NCI-H1092 (cell line): ENCODE measurements around the gene GLRX2.

Experiments
- DNase-seq: peaks from one replicate; lab custom pipeline; 2025; lab: John Stamatoyannopoulos, UW

The GLRX2 gene

DNA sequence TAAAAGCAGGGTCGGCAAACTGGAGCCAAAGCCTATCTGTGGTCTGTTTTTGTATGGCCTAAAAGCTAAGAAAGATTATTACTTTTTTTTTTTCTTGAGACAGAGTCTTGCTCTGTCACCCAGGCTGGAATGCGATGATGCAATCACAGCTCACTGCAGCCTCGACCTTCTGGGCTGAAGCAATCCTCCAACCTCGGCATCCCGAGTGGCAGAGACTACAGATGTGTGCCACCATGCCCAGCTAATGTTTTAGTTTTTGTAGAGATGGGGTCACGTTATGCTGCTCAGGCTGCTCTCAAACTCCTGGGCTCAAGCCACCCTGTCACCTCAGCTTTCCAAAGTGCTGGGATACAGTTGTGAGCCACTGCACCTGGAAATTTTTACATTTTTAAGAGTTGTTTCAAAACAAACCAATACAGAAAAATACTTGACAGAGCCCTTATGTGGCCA is 6.5 kb upstream of the GLRX2 start:
- no peak for DNase-seq

- DNase-seq: no peak
These were observed 5.7 kb upstream of the GLRX2 start for GRCh38 chr1:193110864-193111263.

DNA sequence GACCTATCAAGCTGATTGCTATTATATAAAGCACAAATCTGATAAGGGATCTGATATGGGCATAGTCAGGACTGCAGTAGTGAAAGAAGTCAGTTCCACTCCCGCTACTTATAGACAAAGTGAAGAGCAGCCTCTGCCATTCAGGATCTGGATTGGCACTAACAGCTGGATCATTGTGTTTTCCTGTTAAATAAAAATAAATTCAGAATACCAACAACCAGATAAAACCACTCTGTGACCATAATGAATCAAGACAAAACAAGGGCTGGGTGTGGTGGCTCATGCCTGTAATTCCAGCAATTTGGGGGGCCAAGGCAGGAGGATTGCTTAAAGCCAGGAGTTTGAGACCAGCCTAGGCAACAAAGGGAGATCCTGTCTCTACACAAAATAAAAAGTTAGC is 5.0 kb upstream of the GLRX2 start:
- no peak for DNase-seq

DNA sequence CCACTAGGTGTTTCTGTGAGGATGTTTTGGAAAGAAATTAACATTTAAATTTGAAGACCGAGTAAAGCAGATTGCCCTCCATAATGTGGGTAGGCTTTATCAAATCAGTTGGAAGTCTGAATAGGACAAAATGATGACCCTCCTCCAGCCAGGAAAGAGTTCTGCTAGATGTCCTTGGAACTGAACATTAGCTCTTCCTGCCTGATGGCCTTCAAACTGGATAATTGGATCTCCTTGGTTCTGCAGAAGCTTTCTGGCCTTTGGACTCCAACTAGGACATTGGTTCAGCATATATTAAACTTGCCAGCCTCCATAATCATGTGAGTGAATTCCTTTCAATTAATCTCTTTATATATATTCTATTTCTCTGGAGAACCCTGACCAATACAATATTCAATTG is 4.4 kb upstream of the GLRX2 start:
- DNase-seq: no peak

- DNase-seq: no peak
These were observed 3.3 kb upstream of the GLRX2 start for GRCh38 chr1:193108471-193108870.

- no peak for DNase-seq
These were observed 585 bp upstream of the GLRX2 start for GRCh38 chr1:193105821-193106177.

DNA sequence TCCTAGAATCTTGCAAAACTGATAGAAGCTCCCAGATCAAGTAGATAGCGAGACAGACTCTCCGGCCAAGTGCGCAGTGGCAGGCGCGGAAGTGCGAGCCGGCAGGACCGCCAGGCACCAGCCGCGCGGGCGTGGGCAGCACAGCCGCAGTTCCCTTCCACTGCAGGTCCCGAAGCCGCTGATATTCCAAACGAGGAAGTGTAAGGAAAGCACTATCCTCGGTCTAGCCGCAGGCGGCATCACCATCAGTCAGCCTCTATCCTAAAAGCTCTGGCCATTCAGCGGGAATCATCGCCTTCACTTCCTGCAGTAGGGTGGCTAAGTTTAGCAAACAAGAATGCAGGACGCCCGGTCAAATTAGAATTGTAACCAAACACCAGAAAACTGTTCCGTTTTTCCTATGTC is 710 bp downstream of the GLRX2 start:
- peak; percentile 24 for DNase-seq

GRCh38 chr1:193103759-193104501 is 1.3 kb downstream of the GLRX2 start:
- no peak for DNase-seq

DNA sequence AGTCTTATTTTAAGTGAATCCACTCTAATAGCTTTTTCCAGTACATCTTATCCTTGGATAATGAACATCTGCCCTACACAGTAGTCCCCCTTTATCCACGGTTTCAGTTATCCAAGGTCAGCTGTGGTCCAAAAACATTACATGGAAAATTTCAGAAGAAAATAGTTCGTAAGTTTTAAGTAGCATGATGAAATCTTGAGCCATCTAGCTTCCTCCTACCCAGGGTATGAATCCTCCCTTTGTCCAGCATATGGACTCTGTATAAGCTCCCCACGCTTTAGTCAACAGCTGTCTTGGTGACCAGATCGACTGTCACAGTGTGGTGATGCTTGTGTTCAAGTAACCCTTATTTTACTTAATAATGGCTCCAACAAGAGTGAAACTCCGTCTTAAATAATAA is 2.6 kb downstream of the GLRX2 start:
- no peak for DNase-seq

DNA sequence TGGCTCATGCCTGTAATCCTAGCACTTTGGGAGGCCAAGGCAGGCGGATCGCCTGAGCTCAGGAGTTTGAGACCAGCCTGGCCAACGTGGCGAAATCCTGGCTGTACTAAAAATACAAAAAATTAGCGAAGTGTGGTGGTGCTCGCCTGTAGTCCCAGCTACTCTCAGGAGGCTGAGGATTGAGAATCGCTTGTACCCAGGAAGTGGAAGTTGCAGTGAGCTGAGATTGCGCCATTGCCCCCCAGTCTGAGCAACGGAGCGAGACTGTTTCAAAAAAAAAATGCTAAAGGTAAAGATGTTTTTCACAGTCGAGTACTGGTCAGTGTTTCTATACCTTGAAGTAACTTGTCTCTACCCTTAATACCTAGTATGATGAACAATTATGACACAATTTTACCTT is 11.1 kb downstream of the GLRX2 start:
- DNase-seq: no peak

DNA sequence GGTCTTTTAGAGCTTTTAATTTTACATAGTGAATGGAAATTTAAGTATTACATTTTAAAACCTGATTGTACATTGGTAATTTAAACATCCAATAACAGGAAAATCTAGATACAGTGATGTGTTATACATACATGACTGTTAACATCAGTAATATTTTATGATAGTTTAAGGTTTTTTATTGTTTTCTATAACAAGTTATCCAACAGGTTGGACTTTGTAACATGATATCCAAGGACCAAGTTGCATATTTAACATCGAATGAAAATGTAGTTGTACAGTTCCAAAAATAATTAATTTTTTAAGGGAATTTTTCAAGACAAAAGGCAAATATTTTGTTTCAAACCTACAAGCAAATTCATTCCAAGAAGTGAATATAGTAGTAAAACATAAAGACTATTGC is 14.3 kb downstream of the GLRX2 start:
- no peak for DNase-seq

DNA sequence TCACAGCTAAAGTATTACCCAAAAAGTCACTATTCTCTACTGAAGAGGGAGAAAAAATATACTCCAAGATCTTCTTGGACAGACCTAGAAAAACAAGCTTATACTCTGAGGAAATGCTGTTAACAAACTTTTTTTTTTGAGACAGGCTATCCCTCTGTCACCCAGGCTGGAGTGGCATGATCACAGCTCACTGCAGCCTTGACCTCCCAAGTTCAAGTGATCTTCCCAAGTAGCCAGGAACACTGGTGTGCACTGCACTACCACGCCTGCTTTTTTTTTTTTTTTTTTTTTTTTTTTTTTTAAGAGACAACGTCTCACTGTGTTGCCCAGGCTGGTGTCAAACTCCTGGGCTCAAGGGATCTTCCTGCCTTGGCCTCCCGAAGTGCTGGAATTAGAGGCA is 17.3 kb downstream of the GLRX2 start:
- DNase-seq: no peak

DNA sequence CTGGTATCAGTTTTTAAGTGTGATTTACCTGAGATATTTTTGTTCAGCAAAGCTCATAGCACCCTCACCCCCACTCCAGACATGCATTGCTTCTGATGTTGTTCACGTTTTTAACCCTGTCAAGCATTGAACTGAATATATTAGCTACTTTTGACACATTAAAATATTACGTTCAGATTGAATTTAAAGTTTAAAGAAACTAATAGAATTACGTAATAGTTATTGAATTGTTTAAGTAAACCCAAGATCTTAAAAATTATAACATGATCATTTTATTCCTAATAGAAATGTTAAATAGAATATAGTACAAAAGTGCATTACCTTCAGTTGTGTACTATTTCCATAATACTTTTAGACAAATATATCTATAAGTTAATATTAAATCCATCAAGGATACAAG is 18.9 kb downstream of the GLRX2 start:
- no peak for DNase-seq

DNA sequence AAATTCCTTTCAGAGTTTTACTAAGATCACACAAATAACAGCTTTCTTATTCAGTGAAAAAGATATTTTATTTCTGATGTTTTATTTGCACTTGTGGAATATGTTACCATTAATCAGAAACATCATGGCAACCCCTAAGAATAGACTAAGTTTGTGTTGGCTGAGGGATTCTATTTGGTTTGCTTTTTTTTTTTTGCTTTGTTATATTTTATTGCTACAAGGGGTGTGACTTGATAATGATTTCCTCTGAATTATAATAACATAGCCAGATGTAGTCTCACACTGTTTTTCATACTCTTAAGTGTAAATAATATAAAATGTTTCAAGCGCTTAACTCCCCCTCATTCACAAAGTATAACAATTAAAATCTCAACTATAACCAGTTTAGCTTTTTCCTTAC is 20.0 kb downstream of the GLRX2 start:
- no peak for DNase-seq

GRCh38 chr1:193083365-193084088 is 21.7 kb downstream of the GLRX2 start:
- no peak for DNase-seq

DNA sequence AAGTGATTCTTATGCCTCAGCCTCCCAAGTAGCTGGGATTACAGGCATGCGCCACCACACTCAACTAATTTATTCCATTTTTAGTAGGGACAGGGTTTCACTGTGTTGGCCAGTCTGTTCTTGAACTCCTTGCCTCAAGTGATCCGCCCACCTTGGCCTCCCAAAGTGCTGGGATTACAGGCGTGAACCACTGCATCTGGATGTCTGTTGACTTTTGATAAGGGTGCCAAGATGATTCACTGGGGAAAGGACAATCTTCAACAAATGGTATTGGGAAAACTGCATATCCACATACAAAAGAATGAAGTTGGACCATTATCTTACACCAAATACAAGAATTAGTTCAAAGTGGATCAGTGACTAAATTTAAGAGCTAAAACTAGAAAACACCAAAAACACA is 26.0 kb downstream of the GLRX2 start:
- DNase-seq: no peak

GRCh38 chr1:193077991-193078390 is 27.2 kb downstream of the GLRX2 start:
- no peak for DNase-seq

DNA sequence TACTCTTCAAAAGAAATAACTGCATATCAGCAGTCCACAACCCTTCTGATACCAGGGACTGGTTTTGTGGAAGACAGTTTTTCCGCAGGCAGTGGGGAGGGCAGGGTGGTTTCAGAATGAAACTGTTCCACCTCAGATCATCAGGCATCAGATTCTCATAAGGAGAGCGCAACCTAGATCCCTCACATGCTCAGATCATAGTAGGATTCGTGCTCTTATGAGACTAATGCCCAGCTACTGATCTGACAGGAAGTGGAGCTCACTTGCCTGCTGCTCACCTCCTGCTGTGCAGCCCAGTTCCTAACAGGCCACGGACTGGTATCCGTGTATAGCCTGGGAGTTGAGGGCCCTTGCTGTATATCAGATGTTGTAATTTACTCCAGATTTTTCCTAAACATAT is 34.3 kb downstream of the GLRX2 start:
- no peak for DNase-seq

DNA sequence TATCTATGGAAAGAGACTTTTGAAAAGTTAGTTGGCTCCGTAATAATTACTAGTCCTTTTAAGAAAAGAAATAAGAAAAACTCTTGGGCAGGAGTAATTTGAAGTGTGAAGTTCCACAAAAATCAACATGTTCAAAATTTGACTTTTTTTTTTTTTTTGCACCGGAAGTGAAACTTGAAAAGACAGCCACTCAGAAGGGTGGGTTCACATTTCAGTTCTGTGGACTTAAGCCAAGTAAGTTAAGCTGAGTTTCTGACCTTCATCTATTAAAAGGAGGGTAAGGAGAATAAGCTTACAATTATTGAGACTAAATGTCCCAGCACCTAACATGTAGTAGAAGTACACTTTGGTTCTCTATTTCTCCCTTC is 34.8 kb downstream of the GLRX2 start:
- DNase-seq: no peak

DNA sequence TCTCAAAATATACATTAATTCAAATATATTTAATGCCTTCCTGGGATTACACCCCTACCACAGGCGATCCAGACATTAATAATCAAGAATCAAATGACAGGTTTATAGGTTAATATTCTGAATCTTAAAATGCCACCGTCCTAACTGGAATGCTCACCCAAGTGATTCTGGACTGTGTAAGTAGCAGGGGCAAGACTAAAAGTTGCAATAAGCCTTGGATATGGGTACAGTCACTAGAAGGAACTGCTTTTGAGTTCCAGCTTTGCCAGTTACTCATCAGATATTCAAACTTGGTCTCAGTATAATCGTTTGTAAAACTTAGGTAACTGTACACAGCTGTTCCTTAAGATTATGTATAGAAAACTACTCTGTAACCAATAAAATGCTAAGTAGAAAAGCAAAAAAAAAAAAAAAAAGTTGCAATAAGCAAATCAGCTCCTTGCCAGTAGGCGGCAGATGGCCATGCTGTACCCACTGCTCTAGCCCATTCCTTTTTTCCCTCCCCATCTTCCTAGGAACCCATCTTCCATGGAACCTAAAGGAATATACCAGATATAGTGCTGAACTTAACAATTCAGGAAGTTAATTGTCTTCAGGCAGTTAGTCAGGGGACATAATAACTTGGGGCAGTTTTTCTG is 35.3 kb downstream of the GLRX2 start:
- no peak for DNase-seq

- no peak for DNase-seq
These were observed 37.2 kb downstream of the GLRX2 start for GRCh38 chr1:193068013-193068412.

DNA sequence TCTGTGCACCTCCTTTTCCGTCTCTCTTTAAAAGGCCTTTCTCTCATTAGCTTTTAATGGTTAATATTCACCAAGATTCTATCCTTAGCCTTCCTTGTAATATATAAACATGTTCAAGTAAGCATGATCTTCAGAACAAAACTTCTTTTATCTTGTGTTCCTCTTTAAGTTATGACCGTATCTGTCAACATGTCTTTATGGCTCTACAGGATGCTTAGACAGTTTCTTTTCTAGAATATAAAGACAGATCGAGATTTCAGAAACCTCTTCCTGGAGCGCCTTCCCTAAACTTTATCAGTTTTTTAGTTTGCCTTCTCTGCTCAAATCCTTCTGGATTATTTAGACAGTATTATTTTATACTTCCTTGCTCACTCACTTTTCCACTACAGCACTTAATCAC is 38.6 kb downstream of the GLRX2 start:
- no peak for DNase-seq

- no peak for DNase-seq
These were observed 39.3 kb downstream of the GLRX2 start for GRCh38 chr1:193065954-193066353.
